ENCODE data around the gene ZBED2.

- TF ChIP-seq, protein P1, sequence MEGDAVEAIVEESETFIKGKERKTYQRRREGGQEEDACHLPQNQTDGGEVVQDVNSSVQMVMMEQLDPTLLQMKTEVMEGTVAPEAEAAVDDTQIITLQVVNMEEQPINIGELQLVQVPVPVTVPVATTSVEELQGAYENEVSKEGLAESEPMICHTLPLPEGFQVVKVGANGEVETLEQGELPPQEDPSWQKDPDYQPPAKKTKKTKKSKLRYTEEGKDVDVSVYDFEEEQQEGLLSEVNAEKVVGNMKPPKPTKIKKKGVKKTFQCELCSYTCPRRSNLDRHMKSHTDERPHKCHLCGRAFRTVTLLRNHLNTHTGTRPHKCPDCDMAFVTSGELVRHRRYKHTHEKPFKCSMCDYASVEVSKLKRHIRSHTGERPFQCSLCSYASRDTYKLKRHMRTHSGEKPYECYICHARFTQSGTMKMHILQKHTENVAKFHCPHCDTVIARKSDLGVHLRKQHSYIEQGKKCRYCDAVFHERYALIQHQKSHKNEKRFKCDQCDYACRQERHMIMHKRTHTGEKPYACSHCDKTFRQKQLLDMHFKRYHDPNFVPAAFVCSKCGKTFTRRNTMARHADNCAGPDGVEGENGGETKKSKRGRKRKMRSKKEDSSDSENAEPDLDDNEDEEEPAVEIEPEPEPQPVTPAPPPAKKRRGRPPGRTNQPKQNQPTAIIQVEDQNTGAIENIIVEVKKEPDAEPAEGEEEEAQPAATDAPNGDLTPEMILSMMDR (IDR thresholded peaks at IDR 0.05): no peak
- no peak for TF ChIP-seq TCF7L2 (IDR thresholded peaks at IDR 0.05; ENCODE audit: low read depth, low read length)
- TF ChIP-seq SIN3A (IDR thresholded peaks at IDR 0.05; ENCODE audit: borderline replicate concordance, insufficient read depth, low read depth, low read length): no peak
Observed at GRCh38 chr3:111584744-111585143, 10.4 kb downstream of the ZBED2 start.

Measured in Panc1 (cell line).